Measurements from ENCODE around the gene B3GALT5.

B3GALT5 gene

DNA sequence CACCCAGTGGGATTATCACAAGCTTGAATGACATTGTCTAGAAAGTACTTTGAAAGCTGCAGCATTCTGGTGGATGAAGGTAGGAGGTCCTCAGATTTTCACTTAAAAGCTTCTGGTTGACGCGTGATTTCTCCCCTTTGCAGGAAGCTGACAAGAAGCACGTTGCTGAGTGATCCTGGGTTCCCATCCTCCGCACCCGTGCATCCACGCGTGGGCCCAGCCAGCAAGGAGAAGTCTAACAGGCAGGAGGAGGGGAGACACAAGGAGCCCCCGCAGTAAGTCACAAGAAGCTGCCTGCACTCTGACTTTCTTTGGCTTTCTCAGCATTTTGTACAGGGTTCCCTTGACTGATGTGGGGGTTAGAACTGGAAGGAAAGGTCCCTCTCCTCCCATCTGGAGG lies 7.8 kb upstream of the B3GALT5 start:
- DNase-seq (ENCODE audit: low spot score) = no peak

DNA sequence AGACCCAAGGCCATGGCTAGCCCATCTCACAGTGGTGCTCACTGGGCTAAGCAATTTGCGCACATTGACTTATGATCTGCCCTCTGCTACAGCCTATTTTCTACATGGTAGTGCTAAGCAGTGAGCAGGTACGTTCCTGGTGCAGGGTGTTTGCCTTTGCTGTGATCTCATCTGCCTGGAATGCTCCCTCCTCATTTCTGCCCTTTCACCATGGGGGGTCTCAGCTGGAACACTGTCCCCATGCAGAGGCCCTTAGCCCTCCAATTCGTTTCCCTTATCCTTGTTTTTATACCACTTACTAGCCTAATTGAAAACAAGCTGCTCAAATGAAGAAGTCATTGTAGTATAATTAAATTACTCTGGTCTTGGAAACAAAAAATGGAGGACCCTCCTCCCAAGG lies 2.0 kb upstream of the B3GALT5 start:
- DNase-seq (ENCODE audit: low spot score) = no peak

- DNase-seq (ENCODE audit: low spot score) = no peak
Observed at GRCh38 chr21:39611551-39612190, 1.1 kb upstream of the B3GALT5 start.

- DNase-seq (ENCODE audit: low spot score) = no peak
Observed at GRCh38 chr21:39613041-39613934, 548 bp downstream of the B3GALT5 start.

DNA sequence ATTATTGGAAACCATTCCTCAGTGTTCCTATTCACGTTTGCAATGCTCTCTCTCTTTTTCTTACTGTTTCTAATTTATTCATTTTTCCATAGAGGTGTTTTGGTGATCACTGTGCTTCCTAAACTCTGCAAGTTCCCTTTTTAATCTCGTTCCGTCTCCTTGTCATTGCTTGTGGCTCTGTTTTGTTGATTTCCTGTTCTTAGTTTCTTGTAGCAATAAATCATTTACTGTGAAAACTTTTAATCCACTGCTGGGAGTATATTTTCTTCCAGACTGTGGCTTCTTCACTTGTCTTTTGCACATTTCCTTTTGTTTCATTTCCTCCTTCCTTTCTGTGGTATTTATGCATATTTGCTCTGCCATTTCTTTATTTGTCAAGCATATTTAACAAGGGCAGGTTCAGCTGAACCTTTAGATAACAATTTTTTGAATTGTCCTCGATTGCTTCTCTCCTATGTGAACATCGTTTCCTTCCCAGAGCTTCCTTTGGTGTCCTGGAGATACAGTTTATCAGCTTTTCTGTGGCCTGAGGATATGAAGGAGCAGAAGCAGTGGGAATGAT lies 3.6 kb downstream of the B3GALT5 start:
- no peak for DNase-seq (ENCODE audit: low spot score)

GRCh38 chr21:39620856-39621255 lies 8.1 kb downstream of the B3GALT5 start:
- DNase-seq (ENCODE audit: low spot score) = no peak

DNA sequence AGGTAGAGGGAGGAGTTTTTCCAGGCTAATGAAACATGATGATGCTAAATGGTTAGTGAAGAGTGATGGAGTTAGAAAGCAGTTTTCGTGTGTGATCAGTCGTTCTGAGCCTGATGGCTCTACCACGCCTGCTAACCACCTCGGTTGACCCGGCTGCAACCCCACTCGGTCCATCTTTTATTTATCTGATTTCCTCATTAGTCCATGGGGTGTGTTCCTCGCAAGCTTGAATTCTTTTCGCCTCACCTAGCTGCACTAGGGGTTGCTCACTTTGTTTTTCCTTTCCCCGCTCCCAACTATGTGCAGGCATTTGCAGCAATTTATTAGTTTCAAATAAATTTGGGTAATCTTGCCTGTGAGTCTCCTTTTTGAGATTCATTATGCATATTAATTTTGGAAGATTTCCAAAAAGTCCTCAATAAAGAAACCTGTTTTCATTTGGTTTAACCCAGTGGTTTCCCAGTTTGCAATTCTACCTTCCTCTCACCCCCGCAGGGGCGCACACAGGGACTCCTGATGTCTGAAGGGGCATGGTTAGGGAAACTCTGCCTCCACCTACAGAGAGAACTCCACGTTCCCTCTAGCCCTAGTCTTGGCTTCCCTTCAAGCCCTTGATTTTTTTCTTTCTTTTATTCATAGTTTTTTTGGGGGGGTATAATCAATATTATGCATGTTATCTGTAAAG lies 12.6 kb downstream of the B3GALT5 start:
- no peak for DNase-seq (ENCODE audit: low spot score)

DNA sequence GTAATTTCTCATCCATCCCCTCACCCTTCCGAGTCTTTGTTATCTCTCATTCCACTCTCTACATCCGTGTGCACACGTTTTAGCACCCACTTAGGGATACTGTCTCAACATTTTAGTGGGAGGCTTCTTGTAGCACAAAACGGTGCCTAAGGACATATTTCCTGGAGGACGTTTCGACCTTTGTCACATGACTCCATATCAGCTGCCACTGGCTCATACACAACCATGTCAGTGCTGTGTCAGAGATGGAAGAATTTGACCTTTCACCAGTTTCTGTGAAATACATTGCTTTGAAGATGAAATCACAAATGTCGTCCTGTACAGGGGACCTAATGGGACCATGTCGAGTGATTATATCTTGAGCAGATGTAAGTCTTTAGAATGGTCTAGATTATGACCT lies 15.6 kb downstream of the B3GALT5 start:
- no peak for DNase-seq (ENCODE audit: low spot score)

- no peak for DNase-seq (ENCODE audit: low spot score)
Observed at GRCh38 chr21:39630191-39630591, 17.5 kb downstream of the B3GALT5 start.

DNA sequence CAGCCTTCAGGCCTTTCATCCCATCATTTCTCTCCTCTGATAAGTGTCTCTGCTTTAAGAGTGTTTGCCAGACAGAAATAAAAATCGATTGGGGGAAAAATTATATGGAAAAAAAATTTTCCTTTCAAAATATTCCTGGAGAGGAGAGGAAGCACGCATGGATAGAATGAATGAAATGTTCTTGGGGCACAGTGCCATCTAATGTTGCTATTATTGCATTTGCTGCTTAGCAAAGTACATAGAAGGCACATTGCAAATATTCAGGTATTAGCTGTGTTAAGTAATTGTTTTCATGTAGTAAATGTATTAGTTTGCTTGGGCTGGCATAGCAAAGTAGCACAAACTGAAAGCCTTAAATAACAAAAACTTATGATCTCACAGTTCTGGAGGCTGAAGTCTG lies 18.1 kb downstream of the B3GALT5 start:
- no peak for DNase-seq (ENCODE audit: low spot score)

DNA sequence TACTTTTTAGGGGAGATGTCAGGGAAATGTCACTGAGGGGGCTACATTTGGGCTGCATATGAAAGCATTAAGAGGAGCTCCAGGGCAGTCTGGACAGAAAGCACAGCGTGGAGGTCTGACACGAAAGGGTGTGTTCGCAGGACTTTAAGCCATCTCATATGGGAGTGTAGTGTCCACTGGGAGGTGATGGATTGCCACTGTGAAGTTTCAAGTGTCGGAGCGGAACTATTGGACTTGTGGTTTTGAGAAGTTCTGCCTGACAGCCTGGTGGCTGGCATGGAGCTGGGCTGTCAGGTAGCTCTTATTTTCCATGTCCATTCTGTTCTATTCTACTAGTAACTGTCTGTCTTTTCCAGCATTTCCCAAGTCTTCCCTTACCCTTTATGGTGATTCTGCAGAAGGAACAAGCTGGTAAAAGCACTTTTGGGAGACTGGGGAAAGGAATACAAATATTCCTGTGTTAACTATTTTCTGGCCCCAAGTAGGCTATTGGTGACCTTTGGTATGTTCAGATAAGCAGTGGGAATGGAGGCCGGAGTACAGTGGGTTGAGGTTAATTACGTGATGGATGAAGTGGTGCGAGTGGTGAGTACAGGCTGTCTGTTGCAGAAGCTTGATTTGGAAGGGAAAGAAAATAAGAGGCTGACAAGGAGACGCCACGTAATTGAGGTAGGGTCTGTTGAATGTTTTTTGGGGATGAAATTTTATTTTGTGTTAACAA lies 19.3 kb downstream of the B3GALT5 start:
- no peak for DNase-seq (ENCODE audit: low spot score)

GRCh38 chr21:39632796-39633442 lies 20.2 kb downstream of the B3GALT5 start:
- no peak for DNase-seq (ENCODE audit: low spot score)

DNA sequence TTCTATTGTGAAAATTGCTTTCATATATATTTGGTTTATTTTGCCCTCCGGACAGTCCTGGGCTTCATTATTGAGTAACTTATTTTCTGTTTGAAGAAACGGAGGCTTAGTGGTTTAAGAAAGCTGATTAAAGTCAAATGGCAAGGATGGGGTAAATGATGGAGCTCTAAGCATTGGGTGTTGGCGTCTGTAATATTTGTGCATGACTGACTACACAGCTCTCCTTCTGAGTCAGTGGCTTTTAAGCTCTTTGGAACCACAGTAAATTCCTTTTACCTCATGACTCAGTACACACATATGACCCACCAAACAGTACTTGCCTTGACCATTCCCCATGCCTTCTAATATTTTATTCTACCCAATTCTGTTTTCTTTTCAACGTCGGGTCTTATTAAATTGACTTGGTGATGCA lies 21.0 kb downstream of the B3GALT5 start:
- no peak for DNase-seq (ENCODE audit: low spot score)

DNA sequence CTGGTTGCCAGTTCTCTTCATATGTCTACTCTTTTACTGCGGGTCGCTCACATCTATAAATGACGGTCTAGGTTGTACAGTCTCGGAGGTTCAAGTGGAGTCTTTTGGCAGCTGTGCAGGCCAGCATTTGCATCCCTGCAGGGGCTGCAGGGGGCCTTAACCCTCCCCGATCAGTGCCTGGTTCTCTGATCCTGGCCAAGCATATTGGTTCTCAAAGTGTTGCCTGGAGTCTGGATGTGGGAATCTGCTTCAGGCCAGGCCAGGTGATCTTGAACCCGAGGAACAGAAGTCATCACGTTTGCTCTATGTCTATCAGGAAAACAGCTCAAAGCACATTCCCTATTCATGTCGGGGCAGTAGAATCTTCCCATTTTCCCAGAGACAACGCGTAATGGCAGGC lies 21.8 kb downstream of the B3GALT5 start:
- DNase-seq (ENCODE audit: low spot score) = no peak

DNA sequence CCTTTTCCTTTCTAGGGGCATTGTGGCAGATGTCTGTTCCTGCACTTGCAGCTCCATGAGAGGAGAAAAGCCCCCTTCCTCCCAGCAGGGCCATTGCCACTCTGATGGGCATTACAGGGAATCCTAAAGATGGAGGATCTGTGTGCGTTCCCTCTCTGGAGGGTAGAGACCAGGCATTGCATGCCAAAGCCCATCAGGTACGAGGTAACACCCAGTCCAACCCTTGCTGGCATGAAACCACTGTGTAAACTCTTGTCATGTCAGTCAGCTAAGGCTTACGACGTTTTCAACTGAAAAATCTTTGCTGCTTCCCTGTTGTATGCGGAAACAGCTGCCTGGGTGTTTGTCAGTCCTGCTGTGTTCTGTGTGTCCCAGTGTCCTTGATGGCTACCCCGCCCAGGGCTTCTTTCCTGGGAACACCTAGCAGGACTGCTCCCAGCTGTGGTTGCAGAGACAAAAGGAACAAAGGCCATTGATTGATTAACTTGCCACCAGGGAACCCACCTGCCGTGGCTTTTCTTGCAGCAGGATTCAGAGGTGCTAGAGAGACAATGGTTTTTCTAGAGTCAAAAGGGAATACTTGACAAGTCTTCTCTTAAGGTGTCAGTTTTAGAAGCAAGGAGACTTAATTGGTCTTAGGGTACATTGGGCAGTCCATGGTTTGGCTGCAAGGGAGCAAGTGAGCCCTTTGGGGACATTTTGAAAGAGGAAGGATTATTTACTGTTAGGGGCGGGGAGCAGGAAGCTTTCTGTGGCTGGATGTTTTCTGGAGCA lies 24.6 kb downstream of the B3GALT5 start:
- DNase-seq (ENCODE audit: low spot score) = no peak

- DNase-seq (ENCODE audit: low spot score) = no peak
Observed at GRCh38 chr21:39637971-39638240, 25.2 kb downstream of the B3GALT5 start.

- DNase-seq (ENCODE audit: low spot score) = no peak
Observed at GRCh38 chr21:39638281-39638680, 25.5 kb downstream of the B3GALT5 start.

DNA sequence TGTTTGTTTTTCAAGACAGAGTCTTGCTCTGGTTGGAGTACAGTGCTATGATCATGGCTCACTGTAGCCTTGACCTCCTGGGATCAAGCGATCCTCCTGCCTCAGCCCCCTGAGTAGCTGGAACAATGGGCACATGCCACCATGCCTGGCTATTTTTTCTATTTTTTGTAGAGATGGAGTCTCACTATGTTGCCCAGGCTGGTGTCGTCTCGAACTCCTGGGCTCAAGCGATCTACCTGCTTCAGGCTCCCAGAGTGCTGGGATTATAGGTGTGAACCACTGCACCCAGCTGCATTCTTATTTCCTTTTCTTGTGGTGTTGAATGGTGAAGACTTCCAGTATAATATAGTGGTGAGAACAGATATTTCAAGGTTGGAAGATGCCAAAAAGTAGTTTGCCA lies 28.0 kb downstream of the B3GALT5 start:
- no peak for DNase-seq (ENCODE audit: low spot score)

GRCh38 chr21:39641827-39642450 lies 29.2 kb downstream of the B3GALT5 start:
- DNase-seq (ENCODE audit: low spot score) = no peak

GRCh38 chr21:39644062-39644560 lies 31.4 kb downstream of the B3GALT5 start:
- DNase-seq (ENCODE audit: low spot score) = no peak

All from SK-N-DZ (cell line).